ENCODE measurements around the gene GLYR1.

The GLYR1 gene

GRCh38 chr16:4880006-4880580 is 33.0 kb upstream of the GLYR1 start:
- no peak for DNase-seq (ENCODE audit: low read depth in 2 of 2)

DNA sequence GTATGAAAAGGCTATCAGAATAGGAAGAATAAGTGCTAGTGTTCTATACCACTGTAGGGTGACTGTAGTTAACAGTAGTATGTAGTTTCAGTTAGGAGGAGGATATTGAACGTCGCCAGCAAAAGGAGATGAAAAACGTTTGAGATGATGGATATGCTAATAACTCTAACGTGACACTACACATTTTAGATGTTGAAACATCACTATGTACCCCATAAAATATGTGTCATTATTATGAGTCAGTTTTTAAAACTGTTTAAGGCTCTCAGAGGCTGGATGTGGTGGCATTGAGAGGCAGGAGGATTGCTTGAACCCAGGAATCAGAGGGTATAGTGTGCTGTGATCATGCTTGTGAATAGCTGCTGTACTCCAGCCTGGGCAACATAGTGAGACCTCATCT is 32.0 kb upstream of the GLYR1 start:
- no peak for DNase-seq (ENCODE audit: low read depth in 2 of 2)

DNA sequence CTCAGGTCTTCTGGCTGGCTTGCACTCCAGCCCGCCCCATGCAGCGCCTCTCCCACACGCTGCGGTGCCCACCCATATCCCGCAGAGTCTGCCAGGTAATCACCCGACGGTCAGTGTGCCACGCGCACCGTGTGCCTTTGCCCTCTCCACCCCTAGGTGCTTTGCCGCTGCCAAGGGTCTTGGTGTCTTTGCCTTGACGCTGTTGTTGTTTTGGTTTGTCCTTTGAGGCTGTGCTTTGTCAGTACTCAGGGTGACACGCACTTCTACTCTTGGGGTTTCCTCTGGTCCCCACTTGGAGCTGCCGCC is 30.2 kb upstream of the GLYR1 start:
- DNase-seq (ENCODE audit: low read depth in 2 of 2) = no peak

- no peak for DNase-seq (ENCODE audit: low read depth in 2 of 2)
Measured at GRCh38 chr16:4876646-4877379, 29.7 kb upstream of the GLYR1 start.

DNA sequence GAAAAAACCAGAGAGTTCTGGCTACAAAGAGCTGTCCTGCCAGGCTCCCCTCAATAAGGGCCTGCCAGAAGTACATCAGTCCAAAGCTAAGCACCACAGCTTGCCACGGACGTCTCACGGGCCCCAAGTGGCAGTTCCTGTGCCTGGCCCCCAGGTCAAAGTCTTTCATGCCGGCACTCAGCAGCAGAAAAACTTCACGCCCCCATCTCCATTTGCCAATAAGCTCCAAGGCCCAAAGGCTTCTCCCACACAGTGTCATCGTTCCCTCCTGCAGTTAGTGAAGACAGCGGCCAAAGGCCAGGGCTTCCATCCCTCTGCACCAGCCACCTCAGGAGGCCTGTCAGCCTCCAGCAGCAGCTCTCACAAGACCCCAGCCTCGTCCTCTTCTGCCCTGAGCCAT is 27.6 kb upstream of the GLYR1 start:
- no peak for DNase-seq (ENCODE audit: low read depth in 2 of 2)

GRCh38 chr16:4873091-4873490 is 26.0 kb upstream of the GLYR1 start:
- no peak for DNase-seq (ENCODE audit: low read depth in 2 of 2)

- DNase-seq (ENCODE audit: low read depth in 2 of 2) = no peak
Measured at GRCh38 chr16:4871071-4871470, 24.0 kb upstream of the GLYR1 start.

GRCh38 chr16:4870138-4870671 is 23.1 kb upstream of the GLYR1 start:
- no peak for DNase-seq (ENCODE audit: low read depth in 2 of 2)

DNA sequence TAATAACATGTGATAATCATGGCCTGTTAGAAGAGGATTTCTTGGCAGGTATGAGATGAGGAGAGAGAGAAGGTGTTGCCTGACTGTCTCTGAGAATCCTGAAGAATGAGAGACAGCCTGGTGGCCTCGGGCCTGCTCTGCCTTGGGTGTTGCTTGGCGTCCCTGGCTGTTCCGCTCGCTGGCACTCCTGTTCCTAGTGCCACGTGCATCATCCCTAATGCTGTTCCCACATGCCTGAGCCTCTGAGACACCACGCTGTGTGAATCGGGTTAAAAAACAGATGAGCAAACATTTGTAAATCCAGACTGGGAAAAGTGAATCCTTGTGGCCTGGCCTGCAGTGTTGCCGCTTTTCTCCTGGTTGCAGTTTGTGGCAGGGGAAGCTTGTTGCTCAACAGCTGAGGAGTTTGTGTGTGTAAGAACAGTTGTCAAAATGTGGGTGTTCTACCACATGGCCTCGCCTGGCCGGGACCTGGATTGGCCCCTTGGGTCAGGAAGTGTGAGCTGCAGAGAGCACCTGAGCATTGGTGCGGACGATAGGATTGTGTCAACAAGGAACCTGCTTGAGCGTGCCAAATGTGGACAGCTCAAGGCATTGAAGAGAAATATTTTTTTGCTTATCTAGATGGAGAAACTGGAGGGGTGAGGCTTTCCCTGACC is 22.2 kb upstream of the GLYR1 start:
- no peak for DNase-seq (ENCODE audit: low read depth in 2 of 2)

DNA sequence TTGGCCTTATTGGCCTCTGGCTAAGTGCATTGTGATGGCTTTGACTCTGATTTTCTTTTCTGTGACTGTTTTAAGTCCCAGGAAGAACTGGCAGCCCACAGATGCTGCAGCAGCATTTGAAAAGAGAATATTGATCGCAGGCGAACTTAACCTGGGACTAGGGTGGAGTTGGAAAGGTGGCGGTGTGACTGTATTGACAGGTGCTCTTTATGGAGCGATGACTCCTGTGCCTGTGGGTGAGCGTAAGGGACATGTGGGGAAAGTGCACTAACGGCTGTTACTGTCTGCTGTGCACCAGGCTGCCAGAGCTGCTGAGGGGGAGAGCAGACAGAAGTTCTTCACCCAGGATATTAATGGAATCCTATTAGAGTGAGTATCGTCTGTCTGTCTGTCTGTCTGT is 21.4 kb upstream of the GLYR1 start:
- DNase-seq (ENCODE audit: low read depth in 2 of 2) = no peak

DNA sequence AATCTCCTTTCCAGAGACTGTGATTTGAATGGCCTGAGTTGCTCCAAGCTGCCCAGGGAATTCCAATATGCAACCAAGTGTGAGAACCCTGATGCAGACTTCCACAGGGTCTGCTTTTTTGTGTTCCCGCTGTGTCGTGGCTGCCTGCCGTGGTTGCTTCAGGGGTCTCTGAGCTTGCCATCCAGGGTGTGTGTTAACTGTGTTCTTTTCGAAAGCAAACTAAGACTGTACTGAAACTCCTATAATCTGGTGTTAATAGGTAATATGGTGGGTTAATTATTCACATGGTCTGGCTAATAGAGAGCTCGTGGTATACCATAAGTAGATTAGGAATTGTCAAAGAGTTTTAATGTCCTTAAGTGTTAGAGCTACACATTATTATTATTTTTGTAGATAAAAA is 20.9 kb upstream of the GLYR1 start:
- DNase-seq (ENCODE audit: low read depth in 2 of 2) = no peak

GRCh38 chr16:4866586-4866985 is 19.5 kb upstream of the GLYR1 start:
- no peak for DNase-seq (ENCODE audit: low read depth in 2 of 2)

DNA sequence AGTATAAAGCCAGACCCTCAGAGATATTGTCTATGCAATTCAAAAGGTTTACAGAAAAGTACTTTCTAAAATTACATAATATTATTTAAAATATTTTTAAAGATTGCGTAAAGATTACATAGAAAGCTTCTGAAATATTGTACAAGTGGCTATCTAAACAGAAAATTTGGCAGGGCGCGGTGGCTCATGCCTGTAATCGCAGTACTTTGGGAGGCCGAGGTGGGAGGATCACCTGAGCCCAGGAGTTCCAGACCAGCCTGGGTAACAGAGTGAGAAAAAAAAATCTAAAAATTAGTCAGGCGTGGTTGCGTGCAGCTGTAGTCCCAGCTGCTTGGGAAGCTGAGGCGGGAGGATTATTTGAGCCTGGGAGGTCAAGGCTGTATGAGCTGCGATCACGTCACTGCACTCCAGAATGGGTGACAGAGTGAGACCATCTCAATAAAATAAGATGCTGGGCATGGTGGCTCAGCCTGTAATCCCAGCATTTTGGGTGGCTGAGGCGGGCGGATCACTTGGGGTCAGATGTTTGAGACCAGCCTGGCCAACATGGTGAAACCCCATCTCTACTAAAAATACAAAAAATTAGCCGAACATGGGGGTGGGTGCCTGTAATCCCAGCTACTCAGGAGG is 18.3 kb upstream of the GLYR1 start:
- DNase-seq (ENCODE audit: low read depth in 2 of 2) = no peak

GRCh38 chr16:4864728-4865127 is 17.6 kb upstream of the GLYR1 start:
- no peak for DNase-seq (ENCODE audit: low read depth in 2 of 2)

- no peak for DNase-seq (ENCODE audit: low read depth in 2 of 2)
Measured at GRCh38 chr16:4862639-4863038, 15.6 kb upstream of the GLYR1 start.

- DNase-seq (ENCODE audit: low read depth in 2 of 2) = no peak
Measured at GRCh38 chr16:4860727-4861342, 13.7 kb upstream of the GLYR1 start.

DNA sequence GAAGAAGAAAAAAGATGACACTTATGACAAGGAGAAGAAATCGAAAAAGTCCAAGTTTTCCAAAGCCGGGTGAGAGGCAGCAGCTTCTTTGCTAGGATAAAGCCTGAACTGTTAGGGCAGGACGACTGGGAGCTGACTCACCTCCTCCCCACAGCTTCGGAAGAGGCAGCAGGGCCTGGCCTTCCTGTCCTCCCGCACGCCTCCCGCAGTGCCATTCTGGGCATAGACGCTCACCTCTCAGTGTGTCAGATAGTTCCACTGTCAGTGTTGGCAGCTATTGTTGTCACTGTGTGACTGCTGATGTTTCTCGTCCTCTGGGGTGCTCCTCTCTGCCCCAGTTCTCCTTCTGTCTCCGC is 12.8 kb upstream of the GLYR1 start:
- DNase-seq (ENCODE audit: low read depth in 2 of 2) = no peak

DNA sequence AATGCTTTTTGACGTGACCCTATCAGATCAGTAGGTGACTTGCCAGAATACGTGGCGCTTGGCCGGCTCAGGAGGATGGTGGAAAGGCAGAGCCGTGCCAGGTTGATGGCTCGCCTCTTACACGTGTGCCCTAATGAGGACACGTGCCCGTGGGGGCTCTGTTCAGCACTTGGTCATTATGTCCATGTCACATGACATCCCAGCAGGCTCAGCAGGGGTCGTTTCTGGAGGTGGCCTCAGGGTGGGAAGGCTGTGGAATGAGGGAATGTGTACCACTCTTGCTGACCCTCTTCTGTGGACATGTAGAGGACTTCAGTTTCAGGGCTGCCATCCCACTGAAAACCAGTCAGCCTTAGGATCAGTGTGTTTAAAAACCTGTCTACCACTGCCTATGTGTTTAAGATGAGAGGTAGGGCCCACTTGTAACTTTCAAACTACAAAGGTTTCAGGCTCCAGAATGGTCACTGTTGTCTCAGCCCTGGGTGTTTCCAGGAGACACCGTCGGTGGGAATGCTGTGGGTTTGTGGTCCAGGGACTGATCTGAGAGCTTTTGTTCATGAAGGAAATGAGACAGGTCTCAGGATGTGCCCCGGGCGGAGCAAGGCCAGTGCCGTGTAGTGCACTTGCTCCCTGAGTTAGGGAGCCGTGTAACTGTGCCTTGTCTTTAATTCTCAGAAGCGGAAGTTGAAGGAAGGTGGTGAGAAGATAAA is 12.3 kb upstream of the GLYR1 start:
- DNase-seq (ENCODE audit: low read depth in 2 of 2) = no peak

DNA sequence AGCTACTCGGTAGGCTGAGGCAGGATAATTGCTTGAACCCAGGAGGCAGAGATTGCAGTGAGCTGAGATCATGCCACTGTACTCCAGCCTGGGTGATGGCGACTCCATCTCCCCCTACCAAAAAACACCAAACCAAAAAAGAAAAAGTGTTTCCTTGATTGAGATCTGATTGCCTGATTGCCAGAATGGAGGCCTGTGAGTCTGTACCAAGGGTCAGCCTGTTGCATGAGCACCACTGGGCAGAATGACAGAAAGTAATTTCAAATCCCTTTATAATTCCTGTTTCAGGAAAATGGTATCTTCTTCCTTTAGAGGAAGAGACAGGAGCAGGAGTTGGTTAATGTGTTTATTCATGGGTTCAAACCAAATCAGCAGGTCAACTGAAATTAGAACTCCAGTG is 8.7 kb upstream of the GLYR1 start:
- DNase-seq (ENCODE audit: low read depth in 2 of 2) = no peak

GRCh38 chr16:4855371-4855770 is 8.3 kb upstream of the GLYR1 start:
- no peak for DNase-seq (ENCODE audit: low read depth in 2 of 2)

GRCh38 chr16:4852221-4852872 is 5.3 kb upstream of the GLYR1 start:
- DNase-seq (ENCODE audit: low read depth in 2 of 2) = no peak
